ENCODE results near the gene MIR17HG. TPM values are rescaled to one million over a fixed set of nuclear protein-coding genes. Genes with fewer than 3 reads are reported as not detected.

MIR17HG gene
- total and polyA plus RNA-seq, 2 donors (not counting 1 experiment from before 2014, with no cell fraction given): 0.42 to 3.3 TPM

GRCh38 chr13:91346850-91347201, 661 bp upstream of the MIR17HG start:
- Histone ChIP-seq H3K9ac (ENCODE audit: insufficient read depth, low read length) (no peak overlapping the region), H4K20me1 (ENCODE audit: control insufficient read depth, extremely low read depth, insufficient read depth, low read length) (no peaks in the 10 kb centered on the region)
- DNase-seq (ENCODE audit: low read depth in 2 of 2): no peak

GRCh38 chr13:91347996-91348905, 764 bp downstream of the MIR17HG start:
- no peaks in the 10 kb centered on the region for H3K36me3 ChIP-seq (ENCODE audit: control insufficient read depth, insufficient read depth, low read length)

More at GRCh38 chr13:91346850-91347201, 661 bp upstream of the MIR17HG start:
- no peaks in the 10 kb centered on the region for H3K36me3 ChIP-seq (ENCODE audit: control insufficient read depth, insufficient read depth, low read length)
- TF ChIP-seq EZH2 (IDR thresholded peaks at IDR 0.05; ENCODE audit: low read length, missing control alignments): peak; percentile 72
- no peak for TF ChIP-seq CTCF (conservative IDR thresholded peaks at IDR 0.05 in 1 of 2, IDR thresholded peaks at IDR 0.05 in 1 of 2; ENCODE audit: low read depth in 1 of 2, low read length in 2 of 2)
- H3K9me3 ChIP-seq (ENCODE audit: control insufficient read depth, insufficient read depth, low read depth, low read length): no peaks in the 10 kb centered on the region
- peak overlapping the region; percentile 47 for H2AFZ ChIP-seq (ENCODE audit: low read length)
- peak overlapping the region; percentile 79 for H3K4me2 ChIP-seq (ENCODE audit: extremely low read depth, insufficient read depth, low read length)
- H3K27ac ChIP-seq (ENCODE audit: insufficient read depth, low read length): no peak overlapping the region
- peaks cover 8% of the 10 kb centered on the region for H3K27me3 ChIP-seq (ENCODE audit: control insufficient read depth, insufficient read depth, low read length)
- H3K4me3 ChIP-seq (replicated peaks in 1 of 4; ENCODE audit: control extremely low read depth in 1 of 4, insufficient read depth in 1 of 4, low read depth in 3 of 4, low read length in 4 of 4): peak overlapping the region; percentile 50 to 60 (median 59)
- peaks cover 29% of the 10 kb centered on the region for H3K79me2 ChIP-seq (ENCODE audit: control insufficient read depth, insufficient read depth, low read length)
- H3K4me1 ChIP-seq (ENCODE audit: control insufficient read depth, extremely low read depth, insufficient read depth, low read length): peaks cover 7% of the 10 kb centered on the region

More at GRCh38 chr13:91347996-91348905, 764 bp downstream of the MIR17HG start:
- no peaks in the 10 kb centered on the region for H4K20me1 ChIP-seq (ENCODE audit: control insufficient read depth, extremely low read depth, insufficient read depth, low read length)
- peak overlapping the region; percentile 92 for H3K9ac ChIP-seq (ENCODE audit: insufficient read depth, low read length)
- TF ChIP-seq CTCF (conservative IDR thresholded peaks at IDR 0.05 in 1 of 2, IDR thresholded peaks at IDR 0.05 in 1 of 2; ENCODE audit: low read depth in 1 of 2, low read length in 2 of 2) (no peak), EZH2 (IDR thresholded peaks at IDR 0.05; ENCODE audit: low read length, missing control alignments) (no peak)
- H3K27me3 ChIP-seq (ENCODE audit: control insufficient read depth, insufficient read depth, low read length): peaks cover 8% of the 10 kb centered on the region
- peak overlapping the region; percentile 58 for H2AFZ ChIP-seq (ENCODE audit: low read length)
- H3K4me2 ChIP-seq (ENCODE audit: extremely low read depth, insufficient read depth, low read length): peak overlapping the region; percentile 10
- peaks cover 32% of the 10 kb centered on the region for H3K79me2 ChIP-seq (ENCODE audit: control insufficient read depth, insufficient read depth, low read length)
- H3K27ac ChIP-seq (ENCODE audit: insufficient read depth, low read length): peak overlapping the region; percentile 64
- peaks cover 7% of the 10 kb centered on the region for H3K4me1 ChIP-seq (ENCODE audit: control insufficient read depth, extremely low read depth, insufficient read depth, low read length)
- H3K9me3 ChIP-seq (ENCODE audit: control insufficient read depth, insufficient read depth, low read depth, low read length): no peaks in the 10 kb centered on the region
- DNase-seq (ENCODE audit: low read depth in 2 of 2): peak in 1 of 2 donors; percentile 33
- peak overlapping the region in 3 of 4 experiments; percentile 37 to 75 (median 65) for H3K4me3 ChIP-seq (replicated peaks in 1 of 4; ENCODE audit: control extremely low read depth in 1 of 4, insufficient read depth in 1 of 4, low read depth in 3 of 4, low read length in 4 of 4)

All from fibroblast of lung (primary cell).